KOPT-K1 (cell line): ENCODE results near the gene NME8.

Experiments used
- H3K27ac ChIP-seq: fragments of 200-600 bp; sonication (generic); 2 replicates; pipeline ENCODE4 v1.5.1; 2016; ENCODE audit warnings: antibody characterized with exemption, mild to moderate bottlenecking, low read depth, low read length; ENCODE audit not compliant: poor library complexity, severe bottlenecking
- H3K36me3 ChIP-seq: fragments of 200-600 bp; sonication (generic); 2 replicates; pipeline ENCODE4 v1.5.1; 2017; ENCODE audit warnings: antibody characterized with exemption, mild to moderate bottlenecking, low read length, moderate library complexity; ENCODE audit not compliant: insufficient read depth
- H3K9me3 ChIP-seq: fragments of 200-600 bp; sonication (generic); 2 replicates; pipeline ENCODE4 v1.5.1; 2017; ENCODE audit warnings: antibody characterized with exemption, low read length, mild to moderate bottlenecking; ENCODE audit not compliant: insufficient read depth, poor library complexity, severe bottlenecking

The NME8 gene

DNA sequence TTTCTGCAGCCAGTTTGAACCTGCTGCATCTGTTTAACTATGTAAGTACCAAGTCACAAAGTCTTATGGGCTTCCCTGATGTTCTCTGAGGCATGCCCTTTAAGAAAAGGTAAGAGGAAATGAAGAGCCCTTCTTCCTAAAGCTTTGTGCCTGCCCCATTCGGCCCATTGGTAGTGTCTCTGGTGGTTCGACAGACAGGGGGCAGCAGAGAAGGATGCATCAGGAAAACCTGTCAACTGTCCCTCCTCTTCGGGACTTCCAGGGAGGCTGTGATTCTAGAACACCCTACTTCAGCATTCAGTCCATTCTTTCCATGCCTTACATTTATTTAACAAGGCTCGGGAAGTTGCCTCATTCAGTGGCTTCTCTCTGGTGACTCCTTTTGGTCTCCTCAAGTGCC lies 70.1 kb downstream of the NME8 start:
- H3K27ac ChIP-seq = no peak overlapping the region

GRCh38 chr7:37920305-37920848 lies 72.0 kb downstream of the NME8 start, which contains the start of gene EPDR1:
TSS of gene EPDR1 (plus strand) at chr7:37920640. CDS start at chr7:37920940, 300 bp downstream.
- Histone ChIP-seq H3K36me3 (0 out of 2 replicates have a peak, but pooled peaks cover 8% of the 10 kb centered on the region), H3K27ac (peak within 1 kb of the TSS; percentile 74), H3K9me3 (peaks cover 13% of the 10 kb centered on the region)

More for the DNA sequence above, 70.1 kb downstream of the NME8 start:
- H3K36me3 ChIP-seq = no peaks in the 10 kb centered on the region
- no peaks in the 10 kb centered on the region for H3K9me3 ChIP-seq

GRCh38 chr7:37920849-37921805 lies 72.7 kb downstream of the NME8 start:
- Histone ChIP-seq H3K9me3 (peaks cover 20% of the 10 kb centered on the region), H3K27ac (peak overlapping the region; percentile 74)

DNA sequence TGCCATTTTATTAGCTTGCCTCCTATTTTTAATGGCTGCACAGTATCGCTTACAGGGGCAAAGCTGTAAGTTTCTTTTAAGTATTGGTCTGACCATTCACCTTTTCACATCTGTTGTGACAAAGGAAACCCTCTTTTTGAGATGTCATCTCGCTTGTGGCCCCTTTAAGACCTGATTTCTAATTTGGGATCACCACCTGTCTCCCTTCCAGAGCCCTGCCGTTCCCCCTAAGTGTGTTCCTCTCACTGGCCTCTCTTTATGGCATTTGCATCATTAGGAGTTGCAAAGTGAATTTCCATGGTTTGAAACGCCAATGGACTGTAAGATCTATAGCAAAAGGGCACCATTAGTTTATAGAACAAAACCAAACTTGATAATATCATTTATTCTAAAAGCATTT lies 73.5 kb downstream of the NME8 start:
- Histone ChIP-seq H3K9me3 (peaks cover 22% of the 10 kb centered on the region), H3K36me3 (0 out of 2 replicates have a peak, but pooled peaks cover 12% of the 10 kb centered on the region), H3K27ac (peak overlapping the region; percentile 74)

More at GRCh38 chr7:37920849-37921805, 72.7 kb downstream of the NME8 start:
- 0 out of 2 replicates have a peak, but pooled peaks cover 12% of the 10 kb centered on the region for H3K36me3 ChIP-seq

DNA sequence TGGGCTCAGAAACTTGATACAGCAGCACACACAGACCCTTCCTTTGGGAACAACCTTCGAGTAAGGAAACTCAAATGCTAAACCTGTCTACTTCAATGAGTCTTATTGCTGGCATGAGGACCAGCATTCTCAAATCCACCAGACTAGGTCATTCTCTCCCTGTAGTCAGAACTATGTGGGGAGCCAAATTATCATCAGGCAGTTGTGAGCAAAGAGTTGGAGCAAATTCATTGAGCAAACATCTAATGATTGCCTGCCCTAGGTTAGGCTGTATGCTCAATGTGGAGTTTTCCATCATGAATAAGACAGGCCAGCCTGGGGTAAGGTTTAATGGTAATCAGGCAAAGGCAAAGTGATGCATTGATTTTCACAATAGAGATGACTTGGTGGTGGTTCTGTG lies 75.6 kb downstream of the NME8 start:
- peaks cover 22% of the 10 kb centered on the region for H3K9me3 ChIP-seq
- H3K36me3 ChIP-seq = 0 out of 2 replicates have a peak, but pooled peaks cover 12% of the 10 kb centered on the region
- no peak overlapping the region for H3K27ac ChIP-seq

DNA sequence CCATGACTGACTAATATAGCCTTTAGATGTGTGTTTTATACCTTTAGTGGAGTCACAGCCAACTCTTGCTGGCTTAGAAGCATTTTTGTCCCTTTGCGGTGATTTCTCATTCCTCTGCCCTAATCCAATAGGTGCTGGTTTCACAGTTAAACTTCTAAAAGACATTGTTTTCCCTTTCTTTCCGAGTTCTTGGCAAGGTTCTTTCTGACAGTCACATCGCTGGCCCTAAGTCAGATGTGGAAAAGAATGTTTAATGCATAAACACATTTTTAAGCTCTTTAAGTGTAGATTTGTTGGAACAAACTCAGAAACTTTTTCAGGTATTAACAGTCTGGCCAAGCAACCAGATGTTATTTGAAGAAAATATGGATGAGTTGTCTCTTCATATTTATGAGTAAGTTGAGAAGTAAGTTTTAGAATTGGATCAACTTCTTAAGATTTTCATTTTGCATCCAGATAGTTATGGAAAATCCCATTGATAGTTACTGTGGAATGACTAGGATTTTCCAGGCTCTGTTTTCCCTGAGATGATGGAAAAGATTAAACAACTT lies 76.2 kb downstream of the NME8 start:
- H3K36me3 ChIP-seq = 0 out of 2 replicates have a peak, but pooled peaks cover 12% of the 10 kb centered on the region
- no peak overlapping the region for H3K27ac ChIP-seq
- peaks cover 22% of the 10 kb centered on the region for H3K9me3 ChIP-seq

- no peak overlapping the region for H3K27ac ChIP-seq
- H3K9me3 ChIP-seq = peaks cover 22% of the 10 kb centered on the region
- 0 out of 2 replicates have a peak, but pooled peaks cover 12% of the 10 kb centered on the region for H3K36me3 ChIP-seq
Observed at GRCh38 chr7:37925620-37926019, 77.2 kb downstream of the NME8 start.

DNA sequence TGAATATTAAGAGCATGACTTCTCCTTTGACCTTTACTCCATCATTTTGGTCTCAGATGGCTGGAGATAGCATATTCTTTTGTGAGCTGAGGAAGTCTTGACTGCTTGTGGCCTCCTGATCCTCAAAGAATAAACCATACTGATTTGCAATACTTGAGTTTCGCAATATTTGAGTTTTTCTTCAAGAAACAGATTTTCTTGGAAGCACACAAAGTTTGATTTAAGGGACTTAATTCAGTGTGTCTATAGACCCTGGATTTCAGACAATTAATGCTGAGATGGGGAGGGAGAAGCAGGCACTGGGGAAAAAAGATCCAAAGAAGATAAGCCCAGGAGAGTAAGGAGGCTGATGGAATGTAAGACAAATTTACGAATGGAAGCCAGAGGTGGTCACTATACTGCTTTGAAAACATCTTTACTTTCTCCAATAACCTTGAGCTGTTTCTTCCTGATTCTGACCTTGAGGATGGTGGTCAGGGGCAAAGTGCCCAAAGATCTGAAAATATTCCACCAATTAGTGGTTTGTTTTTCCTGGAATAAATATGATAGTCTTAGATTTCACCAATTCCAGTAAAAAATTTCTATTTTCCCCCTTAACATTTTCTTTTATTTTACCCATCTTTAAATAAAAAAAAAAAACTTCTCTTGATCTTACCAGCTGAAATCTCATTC lies 79.5 kb downstream of the NME8 start:
- Histone ChIP-seq H3K27ac (no peak overlapping the region), H3K36me3 (0 out of 2 replicates have a peak, but pooled peaks cover 12% of the 10 kb centered on the region), H3K9me3 (peaks cover 22% of the 10 kb centered on the region)

GRCh38 chr7:37928878-37929277 lies 80.5 kb downstream of the NME8 start:
- Histone ChIP-seq H3K27ac (no peak overlapping the region), H3K36me3 (0 out of 2 replicates have a peak, but pooled peaks cover 10% of the 10 kb centered on the region), H3K9me3 (peaks cover 22% of the 10 kb centered on the region)

GRCh38 chr7:37930226-37930948 lies 82.0 kb downstream of the NME8 start:
- Histone ChIP-seq H3K27ac (no peak overlapping the region), H3K9me3 (peaks cover 9% of the 10 kb centered on the region), H3K36me3 (0 out of 2 replicates have a peak, but pooled peaks cover 4% of the 10 kb centered on the region)

- Histone ChIP-seq H3K27ac (no peak overlapping the region), H3K9me3 (peaks cover 11% of the 10 kb centered on the region), H3K36me3 (no peaks in the 10 kb centered on the region)
Observed at GRCh38 chr7:37932543-37932942, 84.1 kb downstream of the NME8 start.

DNA sequence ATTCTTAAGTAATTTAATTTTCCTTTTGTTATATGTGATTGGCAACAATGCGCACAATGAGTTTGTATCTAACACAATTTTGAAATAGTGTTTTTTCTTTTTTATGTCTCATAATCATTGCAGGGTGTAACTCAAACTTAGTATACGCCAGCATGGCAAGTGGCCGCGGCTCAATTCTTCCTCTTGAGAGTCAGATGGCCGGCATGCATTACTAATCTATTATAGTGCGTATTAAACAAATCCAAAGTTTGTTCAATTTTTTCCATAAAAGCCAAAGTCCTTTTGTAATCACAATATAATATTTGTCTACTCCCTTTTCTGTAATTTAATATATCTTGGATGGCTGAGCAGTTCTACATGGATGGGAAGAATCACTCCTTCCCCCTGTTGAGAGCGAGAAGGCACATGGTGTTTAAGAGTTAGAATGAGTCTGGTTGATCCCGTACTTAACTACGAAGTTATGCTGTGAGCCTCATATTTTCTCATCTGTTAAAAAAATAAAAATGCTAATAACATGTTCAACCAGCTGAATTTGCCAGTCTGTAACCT lies 84.7 kb downstream of the NME8 start:
- H3K36me3 ChIP-seq = no peaks in the 10 kb centered on the region
- no peak overlapping the region for H3K27ac ChIP-seq
- peaks cover 11% of the 10 kb centered on the region for H3K9me3 ChIP-seq

DNA sequence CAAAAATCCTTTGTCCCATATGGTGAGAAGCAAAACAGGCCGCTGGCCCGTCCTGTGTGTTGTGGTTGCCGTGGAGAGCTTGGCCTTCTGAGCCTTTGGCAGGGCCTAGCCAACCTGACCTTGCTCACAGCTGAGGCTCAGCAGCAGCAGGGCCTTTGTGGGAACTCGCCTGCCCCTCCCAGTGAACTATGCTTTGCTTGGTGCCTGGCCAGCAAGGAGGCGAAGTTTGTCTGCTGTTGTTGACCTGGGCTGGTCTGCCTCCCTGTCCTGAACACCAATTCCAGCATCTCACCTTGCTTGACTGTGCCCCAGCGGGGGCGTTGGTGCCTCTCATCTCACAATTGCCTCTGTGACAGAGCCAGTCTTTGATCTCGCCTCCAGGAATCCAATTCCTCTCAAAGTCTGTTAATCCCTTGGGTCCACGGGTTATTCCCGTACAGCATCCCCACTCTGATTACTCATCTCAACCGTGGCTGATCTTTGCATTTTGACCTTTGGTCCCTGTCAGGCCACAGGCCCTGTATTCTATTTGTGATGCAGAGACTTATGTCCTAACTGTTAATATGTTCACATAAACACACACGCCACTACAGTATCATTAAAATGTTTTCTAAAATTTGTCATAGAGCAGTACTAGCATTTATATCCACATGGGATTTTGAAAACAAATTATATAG lies 94.7 kb downstream of the NME8 start:
- no peak overlapping the region for H3K27ac ChIP-seq
- H3K36me3 ChIP-seq = no peaks in the 10 kb centered on the region

More for the DNA sequence above, 94.7 kb downstream of the NME8 start:
- H3K9me3 ChIP-seq = no peaks in the 10 kb centered on the region
